ENCODE data around the gene CMBL.

GRCh38 chr5:10279328-10279727, 28.4 kb downstream of the CMBL start:
- no peak for TF ChIP-seq EZH2 (IDR thresholded peaks at IDR 0.05; ENCODE audit: borderline replicate concordance, insufficient read depth, low read depth, low read length, poor library complexity, severe bottlenecking)
- TF ChIP-seq, protein P1, sequence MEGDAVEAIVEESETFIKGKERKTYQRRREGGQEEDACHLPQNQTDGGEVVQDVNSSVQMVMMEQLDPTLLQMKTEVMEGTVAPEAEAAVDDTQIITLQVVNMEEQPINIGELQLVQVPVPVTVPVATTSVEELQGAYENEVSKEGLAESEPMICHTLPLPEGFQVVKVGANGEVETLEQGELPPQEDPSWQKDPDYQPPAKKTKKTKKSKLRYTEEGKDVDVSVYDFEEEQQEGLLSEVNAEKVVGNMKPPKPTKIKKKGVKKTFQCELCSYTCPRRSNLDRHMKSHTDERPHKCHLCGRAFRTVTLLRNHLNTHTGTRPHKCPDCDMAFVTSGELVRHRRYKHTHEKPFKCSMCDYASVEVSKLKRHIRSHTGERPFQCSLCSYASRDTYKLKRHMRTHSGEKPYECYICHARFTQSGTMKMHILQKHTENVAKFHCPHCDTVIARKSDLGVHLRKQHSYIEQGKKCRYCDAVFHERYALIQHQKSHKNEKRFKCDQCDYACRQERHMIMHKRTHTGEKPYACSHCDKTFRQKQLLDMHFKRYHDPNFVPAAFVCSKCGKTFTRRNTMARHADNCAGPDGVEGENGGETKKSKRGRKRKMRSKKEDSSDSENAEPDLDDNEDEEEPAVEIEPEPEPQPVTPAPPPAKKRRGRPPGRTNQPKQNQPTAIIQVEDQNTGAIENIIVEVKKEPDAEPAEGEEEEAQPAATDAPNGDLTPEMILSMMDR (IDR thresholded peaks at IDR 0.05), result no peak

All from B cell (primary cell).